Keratinocyte (primary cell): Measurements from ENCODE around the gene GCK. TPM values are rescaled to one million over a fixed set of nuclear protein-coding genes. Genes with fewer than 3 reads are reported as not detected.

ENCODE experiments used
- DNase-seq: peaks from one replicate; pipeline ENCODE4 v3.0.0-alpha.2; 2011; ENCODE audit warnings: low read depth, missing footprints, low spot score
- FAIRE-seq: peaks from 2 replicates; lab custom pipeline; 2011; peaks lifted over from hg19 to GRCh38; lab: Jason Lieb, UNC
- H2AFZ ChIP-seq: 2 replicates; pipeline ENCODE4 v1.6.0; 2012; ENCODE audit warnings: low read length, control low read depth, inconsistent platforms; ENCODE audit not compliant: control insufficient read depth
- H3K27ac ChIP-seq: 2 replicates; pipeline ENCODE4 v1.5.1; 2011; ENCODE audit warnings: low read length; ENCODE audit not compliant: control insufficient read depth, insufficient read depth
- H3K27me3 ChIP-seq: 3 replicates; pipeline ENCODE4 v1.6.0; 2011; ENCODE audit warnings: low read length; ENCODE audit not compliant: control insufficient read depth, insufficient read depth; ENCODE audit errors: extremely low read depth
- H3K36me3 ChIP-seq, 2 experiments: 2 replicates in 1 of 2; 3 replicates in 1 of 2; pipeline ENCODE4 v1.5.1; 2011; ENCODE audit warnings: low read length in 2 of 2, mild to moderate bottlenecking in 1 of 2; ENCODE audit not compliant: control insufficient read depth in 2 of 2, insufficient read depth in 2 of 2; ENCODE audit errors: extremely low read depth in 1 of 2
- H3K4me1 ChIP-seq: 3 replicates; pipeline ENCODE4 v1.5.1; 2011; ENCODE audit warnings: low read length; ENCODE audit not compliant: control insufficient read depth, insufficient read depth; ENCODE audit errors: extremely low read depth
- H3K4me2 ChIP-seq: 3 replicates; pipeline ENCODE4 v1.6.0; 2011; ENCODE audit warnings: low read depth, low read length; ENCODE audit not compliant: control insufficient read depth, insufficient read depth; ENCODE audit errors: extremely low read depth
- H3K4me3 ChIP-seq, 3 experiments: fragments of 200-600 bp in 1 of 3; sonication (generic) in 1 of 3; 2 replicates in 2 of 3; 3 replicates in 1 of 3; pipeline ENCODE4 v1.5.1; 2011 to 2016; ENCODE audit warnings: low read length in 3 of 3, mild to moderate bottlenecking in 3 of 3, control low read depth in 2 of 3, inconsistent platforms in 1 of 3, low read depth in 1 of 3, mixed read lengths in 1 of 3, mixed run types in 1 of 3, moderate library complexity in 1 of 3; ENCODE audit not compliant: control insufficient read depth in 2 of 3, insufficient read depth in 2 of 3; ENCODE audit errors: extremely low read depth in 1 of 3
- H3K79me2 ChIP-seq: 2 replicates; pipeline ENCODE4 v1.6.0; 2012; ENCODE audit warnings: low read length; ENCODE audit not compliant: control insufficient read depth, insufficient read depth
- H3K9ac ChIP-seq: 3 replicates; pipeline ENCODE4 v1.6.0; 2011; ENCODE audit warnings: low read length; ENCODE audit not compliant: control insufficient read depth, insufficient read depth; ENCODE audit errors: extremely low read depth
- H3K9me1 ChIP-seq: 3 replicates; pipeline ENCODE4 v1.6.0; 2011; ENCODE audit warnings: low read length; ENCODE audit not compliant: control insufficient read depth, insufficient read depth; ENCODE audit errors: extremely low read depth
- H3K9me3 ChIP-seq: 2 replicates; pipeline ENCODE4 v1.5.1; 2012; ENCODE audit warnings: low read depth, low read length; ENCODE audit not compliant: control insufficient read depth
- H4K20me1 ChIP-seq: 3 replicates; pipeline ENCODE4 v1.6.0; 2011; ENCODE audit warnings: low read length; ENCODE audit not compliant: control insufficient read depth, insufficient read depth; ENCODE audit errors: extremely low read depth
- CTCF ChIP-seq, 3 experiments: IDR thresholded peaks in 1 of 3; conservative IDR thresholded peaks in 1 of 3; optimal IDR thresholded peaks in 1 of 3; 2 replicates in 2 of 3; 3 replicates in 1 of 3; pipeline versions ENCODE3 to v1.5.1; 2011; ENCODE audit warnings: low read length in 3 of 3, mild to moderate bottlenecking in 3 of 3, moderate library complexity in 2 of 3, control low read depth in 1 of 3, inconsistent platforms in 1 of 3; ENCODE audit not compliant: insufficient read depth in 2 of 3; ENCODE audit errors: extremely low read depth in 1 of 3
- EZH2 ChIP-seq: IDR thresholded peaks from one replicate; pipeline ENCODE4 v1.6.1; 2012; ENCODE audit warnings: inconsistent platforms, mild to moderate bottlenecking, low read length, moderate library complexity
- dilution Hi-C: fragments of 300-500 bp; cut with MboI; formaldehyde crosslinking; loops from one replicate; pipeline ENCODE4 v1.7.0; 2020; ENCODE audit warnings: low sequenced_read_pairs; ENCODE audit not compliant: extremely low pct_ligation_motif_present
- polyA plus RNA-seq, 5 experiments: library from polyadenylated mRNA; depleted of rRNA in 3 of 5; stranded (reverse) in 3 of 5; stranded (forward) in 1 of 5; unstranded in 1 of 5; fragments of >200 nt; gene quantifications; 1 replicate in 1 of 5; 2 replicates in 3 of 5; 3 replicates in 1 of 5; pipeline versions ENCODE4 v1.2.1 to v1.2.3, GENCODE V29; 2011 to 2012; ENCODE audit warnings: missing spikeins in 2 of 5, low read depth in 1 of 5, low replicate concordance in 1 of 5

GCK gene
- polyA plus RNA-seq, 1 donor (not counting 4 experiments of a cell fraction or from before 2014, with no cell fraction given) = not detected

DNA sequence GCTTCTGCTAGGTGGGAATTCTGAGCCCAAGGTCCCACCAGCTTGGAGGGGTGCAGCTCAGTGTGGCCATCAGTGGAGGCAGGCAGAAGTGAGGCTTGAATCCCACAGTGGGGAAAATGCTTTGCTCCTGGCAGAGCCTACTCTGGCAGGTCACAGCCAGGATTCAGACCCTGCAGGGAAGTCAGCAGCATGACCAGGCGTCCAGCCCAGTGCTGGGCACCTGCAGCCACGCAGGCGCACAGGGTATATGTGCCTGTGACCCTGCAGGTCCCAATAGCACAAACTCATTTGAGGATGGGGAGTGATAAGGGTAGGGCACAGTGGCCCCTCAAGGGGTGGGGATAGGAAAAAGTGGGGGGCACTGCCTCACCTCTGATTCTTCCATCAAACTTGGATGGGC is 93.5 kb downstream of the GCK start:
- DNase-seq (no peak), FAIRE-seq (no peak)
- Histone ChIP-seq H3K4me2 (no peak overlapping the region), H3K4me3 (no peak overlapping the region), H2AFZ (no peak overlapping the region), H3K27ac (no peak overlapping the region), H4K20me1 (no peaks in the 10 kb centered on the region), H3K27me3 (no peaks in the 10 kb centered on the region), H3K79me2 (no peaks in the 10 kb centered on the region), H3K36me3 (no peaks in the 10 kb centered on the region), H3K4me1 (no peaks in the 10 kb centered on the region), H3K9me1 (no peaks in the 10 kb centered on the region), H3K9ac (no peak overlapping the region), H3K9me3 (no peaks in the 10 kb centered on the region)
- dilution Hi-C loops = no loop called here
- TF ChIP-seq EZH2 = no peak
- TF ChIP-seq CTCF (optimal IDR thresholded peaks at IDR 0.05 in 1 of 3, IDR thresholded peaks at IDR 0.05 in 1 of 3, conservative IDR thresholded peaks at IDR 0.05 in 1 of 3; ENCODE audit: extremely low read depth in 1 of 3, insufficient read depth in 2 of 3, low read length in 3 of 3) = no peak

DNA sequence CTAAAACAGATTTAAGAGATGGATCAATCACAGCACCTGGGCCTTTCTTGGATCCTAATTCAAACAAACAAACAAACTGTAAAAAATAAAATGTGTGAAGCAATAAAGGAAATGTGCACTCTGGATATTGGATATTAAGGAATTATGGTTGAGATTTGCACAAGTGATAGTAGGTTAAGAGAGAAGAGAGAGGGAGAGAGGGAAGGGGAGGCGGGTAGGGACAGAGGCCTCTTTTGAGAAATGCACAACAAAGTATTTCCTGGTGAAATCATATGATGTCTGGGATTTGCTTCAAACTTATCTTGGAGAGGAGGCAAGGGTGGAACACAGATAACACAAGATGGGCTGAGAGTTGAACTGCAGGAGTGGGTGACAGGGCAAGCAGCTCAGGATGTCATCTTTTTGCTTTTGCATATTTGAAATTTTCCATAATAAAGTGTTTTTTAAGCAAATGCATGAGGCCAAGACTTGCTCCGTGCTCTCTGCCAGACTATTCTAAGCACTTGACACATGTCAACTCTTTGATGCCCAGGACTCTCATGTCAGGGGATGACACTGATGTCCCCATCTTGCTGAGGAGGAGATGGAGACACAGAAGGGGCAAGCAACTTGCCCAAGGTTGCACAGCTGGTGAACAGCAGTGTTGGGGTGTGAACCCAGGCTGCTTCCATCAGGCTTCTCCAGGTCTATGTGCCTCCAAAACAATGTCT is 94.2 kb downstream of the GCK start:
- no peak overlapping the region for H2AFZ ChIP-seq
- H3K4me1 ChIP-seq = no peaks in the 10 kb centered on the region
- no peaks in the 10 kb centered on the region for H3K79me2 ChIP-seq
- TF ChIP-seq EZH2 = no peak
- TF ChIP-seq CTCF (optimal IDR thresholded peaks at IDR 0.05 in 1 of 3, IDR thresholded peaks at IDR 0.05 in 1 of 3, conservative IDR thresholded peaks at IDR 0.05 in 1 of 3; ENCODE audit: extremely low read depth in 1 of 3, insufficient read depth in 2 of 3, low read length in 3 of 3) = no peak
- H3K9ac ChIP-seq = no peak overlapping the region
- H3K27me3 ChIP-seq = no peaks in the 10 kb centered on the region
- dilution Hi-C loops = no loop called here
- FAIRE-seq (no peak), DNase-seq (no peak)
- H3K36me3 ChIP-seq = no peaks in the 10 kb centered on the region
- H3K4me3 ChIP-seq = no peak overlapping the region
- H3K9me3 ChIP-seq = no peaks in the 10 kb centered on the region
- no peak overlapping the region for H3K27ac ChIP-seq
- H3K9me1 ChIP-seq = no peaks in the 10 kb centered on the region
- no peaks in the 10 kb centered on the region for H4K20me1 ChIP-seq
- no peak overlapping the region for H3K4me2 ChIP-seq
